Epithelial cell of proximal tubule (primary cell): Measurements from ENCODE around the gene PIGV. TPM values are rescaled to one million over a fixed set of nuclear protein-coding genes. Genes with fewer than 3 reads are reported as not detected.
"Not testable (repeated sequence)": the region's sequence is repeated elsewhere in the genome, so short reads cannot be mapped to it uniquely, and the experiment has no call there.

Experiments
- DNase-seq: peaks from one replicate; pipeline ENCODE4 v3.0.0-alpha.2; 2011; ENCODE audit warnings: low read depth
- H3K4me3 ChIP-seq: 2 replicates; pipeline ENCODE4 v1.5.1; 2011; ENCODE audit warnings: low read depth, mild to moderate bottlenecking, low read length
- total RNA-seq: library from RNA; depleted of rRNA; stranded (reverse); fragments of >200 nt; gene quantifications from 2 replicates; pipeline ENCODE4 v1.2.3, GENCODE V29; 2015
- TF ChIP-seq, protein P1 (sequence below): conservative IDR thresholded peaks from 2 replicates; pipeline ENCODE4 v1.5.1; 2012; ENCODE audit warnings: low read depth, mild to moderate bottlenecking, low read length

PIGV gene
- total RNA-seq, 1 donor from 2014 or later: 12.6 TPM

GRCh38 chr1:26831546-26832248 is 43.9 kb downstream of the PIGV start:
- no peak for DNase-seq

DNA sequence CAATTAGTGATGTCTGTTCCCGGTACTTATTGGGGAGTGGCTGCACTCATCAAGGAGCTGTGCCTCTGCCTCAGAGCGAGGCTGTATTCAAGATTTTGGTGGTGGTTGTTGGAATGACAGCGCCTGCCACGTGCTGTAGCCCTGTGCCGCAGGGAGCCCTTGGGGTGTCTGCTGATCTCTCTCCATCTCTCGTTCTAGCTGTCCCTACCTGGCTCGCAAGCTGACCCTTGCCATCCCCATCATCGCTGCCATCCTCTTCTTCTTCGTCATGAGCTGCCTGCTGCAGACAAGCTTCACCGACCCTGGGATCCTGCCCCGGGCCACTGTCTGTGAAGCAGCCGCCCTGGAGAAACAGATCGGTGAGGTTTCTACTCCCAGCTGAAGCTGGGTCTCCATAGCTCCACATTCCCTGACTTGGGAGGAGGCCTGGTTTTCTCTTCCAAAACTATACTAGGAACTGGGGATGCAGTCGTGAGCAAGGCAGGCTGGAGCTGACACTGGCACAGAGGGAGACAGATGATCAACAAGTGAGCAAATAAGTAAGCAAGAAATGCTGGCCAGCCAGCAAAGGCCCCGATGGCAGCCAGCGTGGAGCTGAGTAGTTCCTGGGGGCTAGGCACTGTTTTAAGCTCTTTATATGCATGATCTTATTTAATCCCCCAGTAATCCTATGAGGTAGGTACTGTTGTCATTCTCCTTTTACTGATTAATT is 44.7 kb downstream of the PIGV start:
- no peak overlapping the region for H3K4me3 ChIP-seq
- no peak for DNase-seq
- TF ChIP-seq, protein P1, sequence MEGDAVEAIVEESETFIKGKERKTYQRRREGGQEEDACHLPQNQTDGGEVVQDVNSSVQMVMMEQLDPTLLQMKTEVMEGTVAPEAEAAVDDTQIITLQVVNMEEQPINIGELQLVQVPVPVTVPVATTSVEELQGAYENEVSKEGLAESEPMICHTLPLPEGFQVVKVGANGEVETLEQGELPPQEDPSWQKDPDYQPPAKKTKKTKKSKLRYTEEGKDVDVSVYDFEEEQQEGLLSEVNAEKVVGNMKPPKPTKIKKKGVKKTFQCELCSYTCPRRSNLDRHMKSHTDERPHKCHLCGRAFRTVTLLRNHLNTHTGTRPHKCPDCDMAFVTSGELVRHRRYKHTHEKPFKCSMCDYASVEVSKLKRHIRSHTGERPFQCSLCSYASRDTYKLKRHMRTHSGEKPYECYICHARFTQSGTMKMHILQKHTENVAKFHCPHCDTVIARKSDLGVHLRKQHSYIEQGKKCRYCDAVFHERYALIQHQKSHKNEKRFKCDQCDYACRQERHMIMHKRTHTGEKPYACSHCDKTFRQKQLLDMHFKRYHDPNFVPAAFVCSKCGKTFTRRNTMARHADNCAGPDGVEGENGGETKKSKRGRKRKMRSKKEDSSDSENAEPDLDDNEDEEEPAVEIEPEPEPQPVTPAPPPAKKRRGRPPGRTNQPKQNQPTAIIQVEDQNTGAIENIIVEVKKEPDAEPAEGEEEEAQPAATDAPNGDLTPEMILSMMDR: no peak

More at GRCh38 chr1:26831546-26832248, 43.9 kb downstream of the PIGV start:
- TF ChIP-seq, protein P1: no peak
- H3K4me3 ChIP-seq: no peak overlapping the region

DNA sequence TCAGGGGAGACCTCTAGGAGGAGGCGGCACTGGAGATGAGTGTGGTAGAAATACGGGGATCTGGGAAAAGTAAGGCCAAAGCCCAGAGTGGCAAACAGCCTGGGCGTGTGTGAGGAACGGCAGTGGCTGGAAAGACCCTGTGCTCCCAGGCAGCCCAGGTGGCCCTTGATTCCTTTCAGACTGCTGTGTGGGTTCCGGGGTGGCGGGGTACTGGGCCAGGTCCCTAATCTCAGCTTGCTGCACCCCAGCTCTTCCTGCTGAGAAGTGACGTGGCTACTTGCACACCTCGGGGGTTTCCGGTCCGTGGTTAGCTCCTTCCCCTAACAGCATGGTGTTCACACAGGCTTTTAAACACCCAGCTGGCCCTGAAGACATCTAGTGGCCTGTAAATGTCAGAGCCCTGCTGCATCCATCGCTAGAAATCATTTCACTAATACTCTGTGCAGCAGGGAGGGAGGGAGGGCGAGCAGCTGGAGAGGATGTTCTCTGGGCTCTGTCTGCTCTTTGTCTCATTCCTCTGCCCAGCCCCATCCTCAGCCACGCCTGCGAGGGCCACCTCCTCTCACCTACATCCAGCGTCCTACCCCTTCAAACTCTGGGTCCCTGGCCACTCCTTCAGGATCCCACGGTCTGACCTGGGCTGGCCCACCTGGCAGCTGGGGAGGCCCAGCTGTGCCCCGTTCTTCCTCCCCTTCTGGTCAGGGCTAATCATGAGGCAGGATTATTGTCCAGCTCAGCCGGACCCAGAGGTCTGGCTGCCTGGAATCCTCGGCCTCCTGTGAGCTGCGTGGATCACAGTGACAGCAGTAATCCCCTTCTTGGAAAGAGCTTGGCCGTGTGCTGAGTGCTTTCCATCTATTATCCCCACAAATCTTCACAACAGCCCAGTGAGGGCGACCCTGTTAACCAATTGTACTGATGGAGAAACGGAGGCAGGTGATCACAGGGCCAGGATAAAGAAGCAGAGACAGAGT is 46.0 kb downstream of the PIGV start:
- DNase-seq: no peak
- H3K4me3 ChIP-seq: no peak overlapping the region
- TF ChIP-seq, protein P1: no peak

- not testable (repeated sequence) for H3K4me3 ChIP-seq, DNase-seq
These were observed 49.9 kb downstream of the PIGV start for GRCh38 chr1:26837665-26838064.

GRCh38 chr1:26838474-26839338 is 51.0 kb downstream of the PIGV start:
- no peak for DNase-seq
- no peak overlapping the region for H3K4me3 ChIP-seq
- TF ChIP-seq, protein P1: no peak

GRCh38 chr1:26839339-26839722 is 51.6 kb downstream of the PIGV start:
- no peak overlapping the region for H3K4me3 ChIP-seq
- no peak for DNase-seq
- TF ChIP-seq, protein P1: no peak
